ENCODE measurements around the gene TAF13.

TAF13 gene, protein sequence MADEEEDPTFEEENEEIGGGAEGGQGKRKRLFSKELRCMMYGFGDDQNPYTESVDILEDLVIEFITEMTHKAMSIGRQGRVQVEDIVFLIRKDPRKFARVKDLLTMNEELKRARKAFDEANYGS

GRCh38 chr1:109075531-109076490 is at the start of gene TAF13:
TSS of gene TAF13 (minus strand) at chr1:109076003. CDS start at chr1:109075947, 56 bp downstream.
- peak; percentile 84 for DNase-seq

DNA sequence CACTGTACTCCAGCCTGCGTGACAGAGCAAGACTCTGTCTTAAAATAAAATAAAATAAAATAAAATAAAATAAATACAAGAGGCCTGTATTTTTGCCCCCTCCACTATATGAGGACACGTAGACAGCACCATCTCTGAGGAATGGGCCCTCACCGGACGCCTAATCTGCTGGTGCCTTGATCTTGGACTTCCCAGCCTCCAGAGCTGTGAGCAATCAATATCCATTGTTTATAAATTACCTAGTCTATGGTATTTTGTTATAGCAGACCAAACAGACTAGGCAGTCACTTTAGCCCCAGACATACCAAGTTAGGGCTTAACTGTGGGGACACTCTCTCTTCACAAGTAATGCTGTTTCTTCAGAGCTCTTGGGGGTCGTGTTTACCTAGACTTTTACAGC is 44.6 kb upstream of the TAF13 start:
- DNase-seq: no peak

GRCh38 chr1:109118089-109118488 is 42.3 kb upstream of the TAF13 start:
- no peak for DNase-seq

DNA sequence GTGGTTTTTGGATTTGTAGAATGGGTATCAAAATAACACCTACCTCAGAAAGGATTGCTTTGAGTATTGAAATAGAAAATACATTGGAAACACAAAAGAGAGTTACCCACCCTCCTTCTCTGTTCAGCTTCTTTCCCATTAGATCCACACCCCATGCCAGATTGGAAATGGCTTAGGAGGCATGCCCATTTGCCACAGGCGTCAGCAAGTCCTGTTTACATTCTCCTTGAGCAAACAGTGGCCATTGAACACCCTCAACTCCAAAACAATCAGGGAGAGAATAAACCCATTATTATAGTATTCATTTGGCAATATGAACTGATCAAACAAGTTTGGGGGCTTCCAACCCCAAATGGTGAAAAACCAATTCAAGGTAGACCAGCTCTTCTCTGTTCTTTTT is 40.5 kb upstream of the TAF13 start:
- DNase-seq: no peak

GRCh38 chr1:109115685-109116084 is 39.9 kb upstream of the TAF13 start:
- no peak for DNase-seq

GRCh38 chr1:109114342-109114674 is 38.5 kb upstream of the TAF13 start:
- no peak for DNase-seq

GRCh38 chr1:109113590-109114341 is 38.0 kb upstream of the TAF13 start, which contains the start of gene ELAPOR1:
TSS of gene ELAPOR1 (plus strand) at chr1:109114115. CDS start at chr1:109114184, 69 bp downstream.
- peak; percentile 84 for DNase-seq

DNA sequence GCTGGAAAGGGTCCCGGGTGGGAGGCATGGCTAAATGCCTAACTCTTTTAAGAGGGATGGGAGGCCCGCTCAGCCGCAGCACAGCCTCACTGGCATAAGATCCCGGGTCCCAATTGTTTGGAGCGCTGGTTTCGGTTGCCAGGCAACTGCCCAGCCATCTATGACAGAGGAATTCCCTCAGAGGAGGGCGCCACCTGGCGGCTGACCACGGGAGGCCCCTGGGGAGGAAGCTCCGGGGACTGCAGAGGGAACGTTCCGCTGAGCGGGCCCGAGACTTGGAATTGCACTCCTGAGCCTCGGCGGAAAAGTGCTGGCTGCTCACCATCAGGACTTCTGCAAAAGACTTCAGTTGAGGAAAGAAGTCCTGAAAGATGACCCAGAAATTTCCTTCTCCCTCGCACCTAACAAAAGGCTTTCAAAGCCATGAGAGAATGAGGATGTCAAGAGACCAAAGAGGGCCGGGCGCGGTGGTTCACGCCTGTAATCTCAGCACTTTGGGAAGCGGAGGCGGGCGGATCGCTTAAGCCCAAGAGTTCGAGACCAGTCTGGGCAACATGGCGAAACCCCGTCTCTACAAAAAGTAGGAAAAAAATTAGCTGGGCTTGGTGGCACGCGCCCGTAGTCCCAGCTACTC is 37.0 kb upstream of the TAF13 start:
- DNase-seq: peak; percentile 89

DNA sequence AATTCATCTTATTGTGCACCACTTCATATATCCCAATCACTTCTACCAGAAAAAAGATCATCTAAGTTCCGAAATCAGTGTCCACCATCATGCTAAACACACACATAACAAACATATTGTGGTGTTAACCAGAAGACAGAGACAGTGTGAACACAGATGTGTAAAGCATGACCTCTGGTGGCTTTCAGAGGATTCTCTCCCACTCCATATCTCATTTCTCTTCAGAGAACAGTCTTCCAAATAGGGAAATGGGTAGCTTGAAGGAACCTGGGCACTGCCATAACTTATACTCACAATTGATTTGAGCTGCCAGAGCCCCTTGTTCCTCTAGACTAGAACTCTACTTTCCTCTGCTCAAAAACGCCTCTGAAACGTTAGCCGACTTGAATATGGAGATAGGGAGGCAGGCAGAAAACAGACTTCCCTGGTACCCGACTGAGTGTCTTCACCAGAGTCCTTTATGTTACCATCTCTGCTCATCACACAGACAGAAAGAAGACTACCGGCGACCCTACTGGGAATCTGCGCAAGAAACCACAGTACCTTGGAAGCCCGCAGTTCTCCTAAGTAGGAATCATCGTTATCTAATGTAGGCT is 36.4 kb upstream of the TAF13 start:
- no peak for DNase-seq

DNA sequence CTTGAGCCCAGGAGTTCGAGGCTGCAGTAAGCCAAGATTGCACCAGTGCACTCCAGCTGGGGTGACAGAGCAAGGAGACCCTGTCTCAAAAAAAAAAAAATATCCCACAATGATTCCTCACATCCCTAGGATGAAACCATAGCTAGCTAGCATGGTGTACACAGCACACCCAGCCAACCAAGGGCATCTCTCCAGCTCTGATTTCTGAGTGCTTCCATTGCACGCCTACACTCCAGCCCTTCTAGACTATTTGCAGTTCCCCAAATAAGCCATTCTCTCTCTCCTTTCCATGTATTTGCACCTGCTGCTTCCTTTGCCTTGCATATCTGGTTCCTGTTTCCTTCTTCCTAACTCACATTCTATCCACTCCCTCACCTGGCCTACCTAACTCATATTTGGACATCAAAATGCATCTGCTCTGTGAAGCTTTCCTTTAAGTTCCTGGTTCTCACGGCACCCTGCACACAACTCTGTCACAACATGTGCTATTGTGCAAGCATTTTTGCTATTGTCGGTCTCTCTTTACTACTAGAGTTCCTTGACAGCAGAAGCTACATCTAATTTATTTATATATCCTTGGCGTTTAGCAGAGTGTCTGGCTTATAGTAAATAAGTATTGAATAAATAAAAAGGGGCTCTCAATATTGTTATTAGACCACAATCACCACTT is 35.7 kb upstream of the TAF13 start:
- no peak for DNase-seq

DNA sequence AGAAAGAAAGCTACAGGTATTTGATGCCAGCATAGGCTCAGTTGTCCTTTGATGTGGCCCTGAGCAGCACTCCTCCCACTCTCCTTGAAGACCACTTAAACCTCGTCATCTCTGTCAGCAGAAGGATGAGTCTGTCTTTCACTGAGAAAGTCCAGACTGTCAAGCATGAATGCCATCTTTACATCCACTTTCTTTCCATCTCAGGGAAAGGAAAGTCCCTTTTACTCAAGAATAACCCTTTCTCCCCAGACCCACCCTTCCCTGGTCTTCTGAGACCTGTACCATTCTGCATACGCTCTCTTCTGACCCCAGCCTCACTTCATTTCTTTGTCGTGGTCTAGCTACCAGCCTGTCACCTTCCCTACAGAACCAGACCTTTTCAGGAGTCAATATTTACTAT is 34.1 kb upstream of the TAF13 start:
- DNase-seq: no peak

DNA sequence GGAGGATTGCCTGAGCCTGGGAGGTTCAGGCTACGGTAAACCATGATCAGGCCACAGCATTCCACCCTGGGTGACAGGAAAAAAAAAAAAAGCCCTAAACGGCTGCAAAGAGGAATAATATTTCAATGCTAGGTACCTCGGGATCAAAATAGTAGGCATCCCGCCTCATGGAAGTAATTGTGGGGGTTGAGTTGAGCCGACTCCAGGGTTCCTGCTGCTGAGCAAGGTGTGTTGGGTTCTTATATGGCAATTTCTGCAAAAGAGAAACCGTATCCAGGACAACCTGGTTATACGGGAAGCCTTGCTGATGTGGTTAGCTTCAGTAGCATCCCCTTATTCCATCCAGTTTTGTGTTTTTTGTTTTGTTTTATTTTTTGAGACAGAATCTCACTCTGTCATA is 32.0 kb upstream of the TAF13 start:
- DNase-seq: no peak

DNA sequence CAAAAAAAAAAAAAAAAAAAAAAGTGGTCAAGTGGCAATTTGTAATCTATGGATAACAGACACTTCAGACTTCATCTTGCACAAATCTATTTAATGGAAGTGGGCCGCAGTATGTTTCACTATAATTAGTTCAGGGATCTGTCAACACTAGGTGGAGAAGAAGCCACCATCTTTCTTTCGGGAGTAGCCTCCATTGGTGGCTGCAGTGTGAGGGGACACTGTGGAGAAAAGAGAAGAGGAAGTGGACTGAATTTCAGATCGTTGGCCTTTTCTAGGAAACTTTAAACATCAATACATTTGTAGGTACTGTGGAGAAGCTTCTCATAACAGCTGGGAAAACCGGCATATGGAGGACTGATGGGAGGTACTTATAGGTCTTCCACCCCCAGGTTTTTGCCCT is 30.1 kb upstream of the TAF13 start:
- DNase-seq: no peak

DNA sequence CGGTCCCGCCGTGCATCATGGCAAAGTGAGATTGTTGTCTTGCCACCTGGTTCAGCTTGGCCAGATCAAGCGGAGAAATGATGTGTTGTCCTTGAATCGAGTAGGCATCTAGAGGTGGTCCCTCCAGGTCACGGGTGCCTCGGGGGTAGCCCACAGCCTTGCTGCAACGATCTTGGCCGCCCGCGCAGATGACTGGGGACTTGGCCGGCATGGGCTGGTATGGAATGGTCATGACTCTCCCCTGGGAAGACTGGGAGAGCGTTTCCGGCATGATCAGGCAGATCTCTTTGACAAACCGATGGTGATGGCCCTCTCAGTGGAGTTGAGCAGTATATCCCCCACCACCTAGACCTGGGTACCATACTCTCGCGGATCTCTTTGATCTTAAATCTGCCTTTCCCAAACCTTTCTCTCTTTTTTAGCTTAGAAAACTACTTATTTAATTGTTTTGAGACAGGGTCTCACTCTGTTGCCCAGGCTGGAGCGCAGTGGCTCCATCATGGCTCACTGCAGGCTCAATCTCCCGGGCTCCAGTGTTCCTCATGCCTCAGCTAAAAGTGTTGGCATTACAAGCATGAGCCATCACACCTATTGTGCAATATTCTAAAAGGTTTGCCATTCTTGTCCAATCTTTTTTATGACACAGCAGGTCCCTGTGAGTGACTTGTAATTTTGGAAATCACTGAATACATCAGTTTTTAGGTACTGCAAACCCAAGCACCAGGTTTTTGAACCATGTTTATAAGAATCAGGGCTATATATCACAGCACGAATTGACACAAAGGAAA is 28.8 kb upstream of the TAF13 start:
- no peak for DNase-seq

GRCh38 chr1:109099938-109100773 is 24.4 kb upstream of the TAF13 start:
- peak; percentile 97 for DNase-seq

DNA sequence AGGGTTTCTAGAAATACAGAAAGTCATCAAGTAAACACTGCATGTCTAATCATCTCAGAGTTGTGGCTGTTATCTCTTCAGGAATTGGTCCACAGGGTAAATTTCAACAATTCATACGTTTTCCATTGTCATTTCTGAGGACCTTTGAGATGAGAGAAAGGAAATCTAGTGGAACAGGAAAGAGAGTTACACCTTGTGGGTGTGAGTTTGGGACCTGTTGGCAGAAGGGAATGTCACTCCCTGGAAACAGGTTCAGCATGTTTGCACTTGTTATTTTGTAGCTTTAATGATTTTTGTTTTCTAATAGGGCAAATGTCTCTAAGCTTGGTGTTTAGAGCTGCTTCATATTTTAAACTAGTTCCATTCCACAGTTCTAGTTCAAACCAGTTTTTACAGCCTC is 20.3 kb upstream of the TAF13 start:
- DNase-seq: no peak

DNA sequence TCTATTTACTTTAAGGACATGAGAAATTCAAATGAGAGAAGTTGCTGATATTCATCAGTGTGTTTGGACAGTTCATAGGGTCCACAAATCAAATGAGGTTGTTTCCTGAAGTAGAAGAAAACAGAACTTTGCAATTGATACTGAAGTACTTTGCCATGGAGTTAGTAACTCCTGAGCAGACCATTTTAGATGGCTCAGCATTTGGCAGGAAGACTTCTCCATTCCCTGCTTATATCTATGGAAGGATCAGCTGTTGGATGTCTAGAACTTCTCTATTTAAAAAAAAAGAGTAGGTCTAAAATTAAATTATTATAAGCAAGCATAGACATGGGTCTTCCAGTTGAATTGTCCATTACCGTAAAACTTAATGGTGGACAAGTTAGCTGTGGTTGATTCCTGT is 19.8 kb upstream of the TAF13 start:
- DNase-seq: no peak

GRCh38 chr1:109094871-109095270 is 19.1 kb upstream of the TAF13 start:
- DNase-seq: no peak

DNA sequence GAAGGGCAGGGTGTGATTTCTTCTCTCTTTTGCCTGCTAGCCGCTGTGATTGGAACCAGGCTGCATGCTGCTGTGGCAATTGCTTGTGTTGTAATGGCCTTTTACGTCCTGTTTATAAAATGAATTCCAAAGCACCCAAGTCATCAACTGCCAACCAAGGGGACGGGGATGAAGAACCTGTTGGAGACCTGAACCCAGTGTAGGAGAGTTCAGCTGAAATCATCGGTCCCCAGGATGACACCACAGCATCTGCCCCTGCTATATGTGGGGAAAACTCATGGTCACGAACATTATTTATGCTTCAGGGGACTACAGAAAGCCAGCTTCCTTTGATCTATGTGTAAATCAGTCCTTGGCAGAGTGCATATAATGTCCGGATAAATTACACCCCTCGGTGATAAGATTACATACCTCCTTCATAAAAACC is 18.6 kb upstream of the TAF13 start:
- no peak for DNase-seq

GRCh38 chr1:109091839-109092193 is 16.0 kb upstream of the TAF13 start:
- DNase-seq: no peak
